Right lobe of liver (tissue), 6 donors: ENCODE data around the gene CCNA2. TPM values are rescaled to one million over a fixed set of nuclear protein-coding genes. Genes with fewer than 3 reads are reported as not detected.

ENCODE experiments used
- ATAC-seq, 4 donors: fragments of 200-7000 bp; cut with Tn5 transposase; one replicate each; pipeline ENCODE4 v1.9.1; 2020; ENCODE audit warnings: mild to moderate bottlenecking in 4 of 4, moderate library complexity in 4 of 4
- DNase-seq, 3 donors: peaks; one replicate each; pipeline ENCODE4 v3.0.0-alpha.2; 2020
- H3K27ac ChIP-seq, 3 donors: fragments of 200-600 bp; one replicate each; pipeline ENCODE4 v1.8.0; 2022
- H3K27me3 ChIP-seq, 2 donors: fragments of 200-600 bp; one replicate each; pipeline ENCODE4 v1.8.0; 2022
- H3K36me3 ChIP-seq, 4 donors: fragments of 200-600 bp; sonication (generic) in 1 of 4; one replicate each; pipeline versions ENCODE4 v1.5.1 to v1.8.0; 2017 to 2022; ENCODE audit warnings: control low read depth in 1 of 4
- H3K4me1 ChIP-seq, 4 donors: fragments of 200-600 bp; sonication (generic) in 1 of 4; one replicate each; pipeline versions ENCODE4 v1.5.1 to v1.8.0; 2017 to 2022; ENCODE audit warnings: control low read depth in 1 of 4
- H3K4me3 ChIP-seq, 3 donors: fragments of 200-600 bp; one replicate each; pipeline ENCODE4 v1.8.0; 2022
- H3K9me3 ChIP-seq, 4 donors: fragments of 200-600 bp; sonication (generic) in 1 of 4; one replicate each; pipeline versions ENCODE4 v1.5.1 to v1.8.0; 2017 to 2022; ENCODE audit warnings: control low read depth in 1 of 4
- POLR2A ChIP-seq: fragments of 450-650 bp; IDR thresholded peaks from one replicate; pipeline ENCODE4 v1.6.1; 2017; ENCODE audit warnings: antibody characterized with exemption, mild to moderate bottlenecking
- WGBS: methylation state at CpG from one replicate; pipeline ENCODE4 v1.1.6; 2018; ENCODE audit warnings: low coverage, low lambda C conversion rate; ENCODE audit not compliant: insufficient coverage; ENCODE audit errors: missing lambda C conversion rate; 5-methylcytosine and 5-hydroxymethylcytosine counted together
- intact Hi-C, 2 donors: fragments of 100-400 bp; cut with DNase I; formaldehyde crosslinking; loops; one replicate each; pipeline versions ENCODE4 v1.11.2 to v1.14.1; 2022
- total RNA-seq, 6 experiments: library from RNA; depleted of rRNA in 2 of 6; stranded (reverse); fragments of >200 nt in 2 of 6; fragmentation: NEBNext Ultra II Directional in 3 of 6; extraction: Animal tissue kit (Norgen Biotek cat#: 25700) in 3 of 6; gene quantifications; one replicate each; pipeline versions ENCODE4 v1.1.0 to v1.2.4, GENCODE V29; 2016 to 2023
- TF ChIP-seq, protein P1 (sequence below), 4 donors: fragments of 200-600 bp in 3 of 4; fragments of 450-650 bp in 1 of 4; IDR thresholded peaks; one replicate each; pipeline versions ENCODE4 v1.5.1 to v1.8.0; 2016 to 2022; ENCODE audit warnings: antibody characterized with exemption in 4 of 4, mild to moderate bottlenecking in 2 of 4
- donor health status: DM: no; HTN: yes; CAD: no.
- donor health status: DM: no; HTN: no; CAD: no.
- donor health status: DM: no; HTN: no; CAD: no.
- donor health status: DM: no; HTN: yes; CAD: no.
- donor health status: DM: no; HTN: yes; CAD: no.

CCNA2 gene
- total RNA-seq, 6 experiments from 2014 or later: 0.15 to 4.3 (median 1.4) TPM

DNA sequence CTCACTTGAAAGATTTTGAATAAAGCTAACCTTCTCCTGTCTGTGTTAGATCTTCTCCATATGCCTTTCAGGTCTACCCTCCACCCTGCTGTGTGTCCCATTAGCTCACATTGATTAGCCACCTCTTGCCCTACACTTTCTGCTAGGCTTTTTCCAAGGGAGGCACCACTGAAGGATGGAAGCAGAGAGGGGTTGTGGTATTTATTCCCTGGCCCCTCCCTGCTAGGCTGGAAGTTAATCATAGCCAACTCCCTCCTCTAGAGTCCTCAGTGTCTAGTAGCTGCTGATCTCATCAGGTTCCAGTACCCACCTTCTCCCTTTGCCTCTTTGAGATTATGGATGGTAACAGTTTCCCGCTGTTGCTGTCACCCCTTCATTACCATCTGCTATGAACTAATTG lies 49.8 kb downstream of the CCNA2 start:
- DNase-seq: no peak
- Histone ChIP-seq H3K4me3 (no peak overlapping the region), H3K4me1 (no peaks in the 10 kb centered on the region), H3K9me3 (no peaks in the 10 kb centered on the region), H3K27ac (no peak overlapping the region), H3K36me3 (no peaks in the 10 kb centered on the region), H3K27me3 (no peaks in the 10 kb centered on the region)
- no peak for TF ChIP-seq POLR2A
- TF ChIP-seq, protein P1, sequence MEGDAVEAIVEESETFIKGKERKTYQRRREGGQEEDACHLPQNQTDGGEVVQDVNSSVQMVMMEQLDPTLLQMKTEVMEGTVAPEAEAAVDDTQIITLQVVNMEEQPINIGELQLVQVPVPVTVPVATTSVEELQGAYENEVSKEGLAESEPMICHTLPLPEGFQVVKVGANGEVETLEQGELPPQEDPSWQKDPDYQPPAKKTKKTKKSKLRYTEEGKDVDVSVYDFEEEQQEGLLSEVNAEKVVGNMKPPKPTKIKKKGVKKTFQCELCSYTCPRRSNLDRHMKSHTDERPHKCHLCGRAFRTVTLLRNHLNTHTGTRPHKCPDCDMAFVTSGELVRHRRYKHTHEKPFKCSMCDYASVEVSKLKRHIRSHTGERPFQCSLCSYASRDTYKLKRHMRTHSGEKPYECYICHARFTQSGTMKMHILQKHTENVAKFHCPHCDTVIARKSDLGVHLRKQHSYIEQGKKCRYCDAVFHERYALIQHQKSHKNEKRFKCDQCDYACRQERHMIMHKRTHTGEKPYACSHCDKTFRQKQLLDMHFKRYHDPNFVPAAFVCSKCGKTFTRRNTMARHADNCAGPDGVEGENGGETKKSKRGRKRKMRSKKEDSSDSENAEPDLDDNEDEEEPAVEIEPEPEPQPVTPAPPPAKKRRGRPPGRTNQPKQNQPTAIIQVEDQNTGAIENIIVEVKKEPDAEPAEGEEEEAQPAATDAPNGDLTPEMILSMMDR (IDR thresholded peaks at IDR 0.05): no peak
- intact Hi-C loops: no loop called here
- no peak for ATAC-seq
- 71% methylated on average over 1 of the region's 1 CpG for WGBS

DNA sequence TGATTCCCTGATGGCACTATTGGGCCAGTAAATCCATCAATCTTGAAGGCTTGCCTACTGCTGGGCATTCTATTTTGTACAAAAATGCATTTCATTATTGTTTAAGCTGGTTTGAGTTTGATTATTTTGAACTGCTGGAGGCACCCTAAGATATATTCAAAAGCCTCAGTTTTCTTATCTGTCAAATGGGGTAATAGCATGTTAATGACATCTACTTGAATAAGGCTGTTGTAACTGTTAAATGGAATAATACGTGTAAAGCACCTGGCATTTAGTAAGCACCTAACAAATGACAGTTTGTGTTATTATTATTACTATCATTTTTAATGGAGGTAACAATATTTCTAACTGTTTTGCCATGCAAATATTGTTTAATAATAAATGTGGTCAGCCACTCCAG lies 51.8 kb downstream of the CCNA2 start:
- Histone ChIP-seq H3K4me3 (no peak overlapping the region), H3K27ac (no peak overlapping the region), H3K36me3 (no peaks in the 10 kb centered on the region), H3K27me3 (no peaks in the 10 kb centered on the region), H3K4me1 (no peaks in the 10 kb centered on the region), H3K9me3 (no peaks in the 10 kb centered on the region)
- intact Hi-C loops: no loop called here
- TF ChIP-seq, protein P1 (IDR thresholded peaks at IDR 0.05): no peak
- no peak for TF ChIP-seq POLR2A
- 88% methylated on average over 1 of the region's 1 CpG for WGBS
- DNase-seq (no peak), ATAC-seq (no peak)

DNA sequence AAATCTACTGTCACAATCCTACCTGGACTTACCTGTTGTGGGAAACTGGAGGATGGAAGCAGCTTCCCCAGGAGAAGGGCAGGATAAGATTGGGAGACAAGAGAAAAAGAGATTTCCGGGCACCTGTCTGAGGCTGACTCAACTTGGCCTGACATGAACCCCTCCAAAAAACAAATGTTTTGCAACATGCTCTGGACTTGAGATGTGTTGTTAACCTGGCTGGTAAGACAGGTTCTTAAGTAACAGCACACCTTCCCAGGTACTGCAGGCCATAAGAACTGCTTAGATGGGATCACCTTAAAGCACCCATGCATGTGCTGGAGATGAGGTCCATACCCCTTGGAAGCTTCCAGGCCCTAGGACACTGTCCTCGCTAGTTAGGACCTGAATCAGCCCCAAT lies 54.3 kb downstream of the CCNA2 start:
- DNase-seq (no peak), ATAC-seq (no peak)
- Histone ChIP-seq H3K27ac (no peak overlapping the region), H3K27me3 (peaks cover 0 to 13% of the 10 kb centered on the region in 2 donors), H3K36me3 (no peaks in the 10 kb centered on the region), H3K4me1 (peaks cover 0 to 8% (median 0%) of the 10 kb centered on the region in 4 donors), H3K9me3 (no peaks in the 10 kb centered on the region), H3K4me3 (no peak overlapping the region)
- 76% methylated on average over 2 of the region's 2 CpGs for WGBS
- TF ChIP-seq POLR2A: no peak
- TF ChIP-seq, protein P1 (IDR thresholded peaks at IDR 0.05): no peak
- intact Hi-C loops: no loop called here

DNA sequence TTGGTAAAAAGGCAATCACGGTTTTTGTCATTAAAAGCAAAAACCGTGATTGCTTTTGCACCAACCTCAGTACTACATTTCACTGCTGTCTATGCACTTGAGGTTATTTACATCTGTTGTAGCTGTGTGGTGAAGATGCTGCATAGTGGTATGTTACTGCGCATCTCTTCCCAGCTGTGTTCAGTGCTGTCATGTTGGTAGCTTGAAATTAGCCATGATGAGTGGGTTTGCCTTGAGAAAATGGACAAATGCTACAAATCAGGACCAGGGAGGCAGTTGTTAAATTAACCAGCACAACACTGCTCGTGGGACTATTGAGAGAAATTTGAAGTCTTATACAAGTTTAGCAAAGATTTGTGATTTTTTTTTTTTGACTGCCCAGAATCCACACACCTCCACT lies 56.5 kb downstream of the CCNA2 start:
- H3K27me3 ChIP-seq: peaks cover 0 to 13% of the 10 kb centered on the region in 2 donors
- 70% methylated on average over 4 of the region's 4 CpGs for WGBS
- DNase-seq (no peak), ATAC-seq (no peak)
- TF ChIP-seq, protein P1 (IDR thresholded peaks at IDR 0.05): no peak
- no peak for TF ChIP-seq POLR2A
- H3K36me3 ChIP-seq: no peaks in the 10 kb centered on the region
- intact Hi-C loops: no loop called here
- H3K9me3 ChIP-seq: no peaks in the 10 kb centered on the region
- peaks cover 0 to 9% (median 0%) of the 10 kb centered on the region in 4 donors for H3K4me1 ChIP-seq
- no peak overlapping the region for H3K27ac ChIP-seq
- no peak overlapping the region for H3K4me3 ChIP-seq

Other genes starting within 250 kb of the CCNA2 start
- 100 to 1,000 TPM in 3 of 6 experiments, 10 to 100 TPM in 3; 52.2 to 216 (median 97.8) TPM for gene ANXA5, start 126.9 kb downstream of the CCNA2 start, total RNA-seq
- not detected for gene SMIM43, start 58.7 kb downstream of the CCNA2 start, total RNA-seq
- gene EXOSC9, start 22.6 kb downstream of the CCNA2 start, total RNA-seq: 10 to 100 TPM in 1 of 6 experiments, 1 to 10 TPM in 5; 3.6 to 12.5 (median 6.5) TPM
- 1 to 10 TPM; 1.8 to 7.0 (median 3.6) TPM for gene BBS7, start 46.6 kb upstream of the CCNA2 start, total RNA-seq
- gene TRPC3, start 128.2 kb upstream of the CCNA2 start, total RNA-seq: under 1 TPM in 2 of 6 experiments, not detected in 4; 0.09 to 0.10 TPM